Liver (tissue), 9 donors: Measurements from ENCODE around the gene EMP2. TPM values are rescaled to one million over a fixed set of nuclear protein-coding genes. Genes with fewer than 3 reads are reported as not detected.

Experiments used
- DNase-seq: peaks from one replicate; pipeline ENCODE4 v3.0.0-alpha.2; 2017; ENCODE audit warnings: low spot score
- H3K27ac ChIP-seq, 2 donors: one replicate each; pipeline ENCODE4 v1.7.0; 2013; ENCODE audit warnings: inconsistent platforms in 2 of 2, low read length in 2 of 2, control low read depth in 1 of 2, low read depth in 1 of 2, mild to moderate bottlenecking in 1 of 2
- H3K27me3 ChIP-seq, 4 donors: one replicate each; pipeline versions ENCODE4 v1.6.1 to v1.7.0; 2013; ENCODE audit warnings: low read length in 3 of 4, inconsistent platforms in 1 of 4, mild to moderate bottlenecking in 1 of 4, moderate library complexity in 1 of 4; ENCODE audit not compliant: control insufficient read depth in 4 of 4, insufficient read depth in 4 of 4
- H3K36me3 ChIP-seq, 4 donors: one replicate each; pipeline versions ENCODE4 v1.6.1 to v1.7.0; 2013; ENCODE audit warnings: low read length in 3 of 4, mild to moderate bottlenecking in 3 of 4, low read depth in 1 of 4, moderate library complexity in 1 of 4; ENCODE audit not compliant: control insufficient read depth in 4 of 4, insufficient read depth in 3 of 4
- H3K4me1 ChIP-seq, 4 donors: one replicate each; pipeline versions ENCODE4 v1.6.1 to v1.7.0; 2013; ENCODE audit warnings: low read length in 3 of 4, mild to moderate bottlenecking in 3 of 4, moderate library complexity in 1 of 4; ENCODE audit not compliant: control insufficient read depth in 4 of 4, insufficient read depth in 4 of 4
- H3K4me3 ChIP-seq, 3 donors: one replicate each; pipeline versions ENCODE4 v1.6.1 to v1.7.0; 2013; ENCODE audit warnings: low read length in 3 of 3, control low read depth in 1 of 3, low read depth in 1 of 3, mild to moderate bottlenecking in 1 of 3
- H3K9ac ChIP-seq, 2 donors: one replicate each; pipeline ENCODE4 v1.7.0; 2013; ENCODE audit warnings: low read length in 2 of 2, mild to moderate bottlenecking in 2 of 2, moderate library complexity in 2 of 2, control low read depth in 1 of 2, low read depth in 1 of 2
- H3K9me3 ChIP-seq, 4 donors: one replicate each; pipeline versions ENCODE4 v1.6.1 to v1.7.0; 2013; ENCODE audit warnings: low read length in 3 of 4; ENCODE audit not compliant: control insufficient read depth in 4 of 4
- EGR1 ChIP-seq, 2 donors: IDR thresholded peaks; 2 replicates each; pipeline ENCODE4 v1.6.1; 2016 to 2018; ENCODE audit warnings: antibody characterized with exemption in 2 of 2, low read depth in 2 of 2
- FOXA1 ChIP-seq: IDR thresholded peaks from 2 replicates; pipeline ENCODE4 v1.6.1; 2016; ENCODE audit warnings: antibody characterized with exemption
- FOXA2 ChIP-seq: IDR thresholded peaks from 2 replicates; pipeline ENCODE4 v1.6.1; 2016; ENCODE audit warnings: antibody characterized with exemption
- HNF4A ChIP-seq, 2 donors: conservative IDR thresholded peaks; 2 replicates each; pipeline ENCODE4 v1.6.1; 2016; ENCODE audit warnings: antibody characterized with exemption in 2 of 2, mild to moderate bottlenecking in 2 of 2
- HNF4G ChIP-seq: IDR thresholded peaks from 2 replicates; pipeline ENCODE4 v1.6.1; 2016; ENCODE audit warnings: antibody characterized with exemption
- JUND ChIP-seq, 2 donors: IDR thresholded peaks; 2 replicates each; pipeline ENCODE4 v1.6.1; 2016; ENCODE audit warnings: antibody characterized with exemption in 2 of 2
- NR2F2 ChIP-seq: IDR thresholded peaks from 2 replicates; pipeline ENCODE4 v1.6.1; 2016; ENCODE audit warnings: antibody characterized with exemption
- RAD21 ChIP-seq, 2 donors: IDR thresholded peaks; 2 replicates each; pipeline ENCODE4 v1.6.1; 2016; ENCODE audit warnings: antibody characterized with exemption in 2 of 2, mild to moderate bottlenecking in 2 of 2
- REST ChIP-seq: IDR thresholded peaks from 2 replicates; pipeline ENCODE4 v1.6.1; 2016; ENCODE audit warnings: antibody characterized with exemption, mild to moderate bottlenecking
- SP1 ChIP-seq: IDR thresholded peaks from 2 replicates; pipeline ENCODE4 v1.6.1; 2018; ENCODE audit warnings: antibody characterized with exemption, mild to moderate bottlenecking
- TAF1 ChIP-seq: conservative IDR thresholded peaks from 2 replicates; pipeline ENCODE4 v1.6.1; 2016; ENCODE audit warnings: antibody characterized with exemption, mild to moderate bottlenecking
- YY1 ChIP-seq: IDR thresholded peaks from 2 replicates; pipeline ENCODE4 v1.6.1; 2016; ENCODE audit warnings: antibody characterized with exemption, mild to moderate bottlenecking
- WGBS: extraction: QIAGEN DNeasy Blood & Tissue Kit; methylation state at CpG from one replicate; pipeline ENCODE4 v1.1.7; 2013; 5-methylcytosine and 5-hydroxymethylcytosine counted together
- polyA plus RNA-seq, 2 donors: library from polyadenylated mRNA; stranded (reverse) in 1 of 2; unstranded in 1 of 2; fragments of 200-250 nt in 1 of 2; fragments of >200 nt in 1 of 2; fragmentation: Nextera tagmentation in 1 of 2; extraction: Ambion mirVana in 1 of 2; gene quantifications; one replicate each; pipeline versions ENCODE4 v1.2.1 to v1.2.3, GENCODE V29; 2013 to 2015
- total RNA-seq, 2 donors: library from RNA; depleted of rRNA; stranded (reverse); fragments of >200 nt; gene quantifications; one replicate each; pipeline ENCODE4 v1.2.3, GENCODE V29; 2014
- TF ChIP-seq, protein P1 (sequence below): fragments of 150-350 bp; IDR thresholded peaks from 2 replicates; pipeline ENCODE4 v1.5.1; 2017; ENCODE audit warnings: improper control_type of control experiment, low read depth, low read length; ENCODE audit not compliant: missing input control
- TF ChIP-seq, protein P2 (sequence below): IDR thresholded peaks from 2 replicates; pipeline ENCODE4 v1.6.1; 2016; ENCODE audit warnings: antibody characterized with exemption
- donor health status: healthy.
- donor health status: healthy.
- donor health status: healthy.
- donor health status: healthy.
- donor health status: healthy.

Gene EMP2
- total and polyA plus RNA-seq, 4 donors = 6.2 to 138 (median 66.7) TPM

GRCh38 chr16:10620120-10620519, 39.7 kb upstream of the EMP2 start:
- TF ChIP-seq, protein P1, sequence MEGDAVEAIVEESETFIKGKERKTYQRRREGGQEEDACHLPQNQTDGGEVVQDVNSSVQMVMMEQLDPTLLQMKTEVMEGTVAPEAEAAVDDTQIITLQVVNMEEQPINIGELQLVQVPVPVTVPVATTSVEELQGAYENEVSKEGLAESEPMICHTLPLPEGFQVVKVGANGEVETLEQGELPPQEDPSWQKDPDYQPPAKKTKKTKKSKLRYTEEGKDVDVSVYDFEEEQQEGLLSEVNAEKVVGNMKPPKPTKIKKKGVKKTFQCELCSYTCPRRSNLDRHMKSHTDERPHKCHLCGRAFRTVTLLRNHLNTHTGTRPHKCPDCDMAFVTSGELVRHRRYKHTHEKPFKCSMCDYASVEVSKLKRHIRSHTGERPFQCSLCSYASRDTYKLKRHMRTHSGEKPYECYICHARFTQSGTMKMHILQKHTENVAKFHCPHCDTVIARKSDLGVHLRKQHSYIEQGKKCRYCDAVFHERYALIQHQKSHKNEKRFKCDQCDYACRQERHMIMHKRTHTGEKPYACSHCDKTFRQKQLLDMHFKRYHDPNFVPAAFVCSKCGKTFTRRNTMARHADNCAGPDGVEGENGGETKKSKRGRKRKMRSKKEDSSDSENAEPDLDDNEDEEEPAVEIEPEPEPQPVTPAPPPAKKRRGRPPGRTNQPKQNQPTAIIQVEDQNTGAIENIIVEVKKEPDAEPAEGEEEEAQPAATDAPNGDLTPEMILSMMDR = no peak
- TF ChIP-seq SP1 (no peak), YY1 (no peak), HNF4A (conservative IDR thresholded peaks at IDR 0.05) (no peak), FOXA2 (no peak), RAD21 (IDR thresholded peaks at IDR 0.05) (no peak), TAF1 (no peak), JUND (IDR thresholded peaks at IDR 0.05) (no peak), HNF4G (no peak), EGR1 (IDR thresholded peaks at IDR 0.05; ENCODE audit: low read depth in 2 of 2) (no peak), NR2F2 (no peak), FOXA1 (no peak)
- TF ChIP-seq, protein P2, sequence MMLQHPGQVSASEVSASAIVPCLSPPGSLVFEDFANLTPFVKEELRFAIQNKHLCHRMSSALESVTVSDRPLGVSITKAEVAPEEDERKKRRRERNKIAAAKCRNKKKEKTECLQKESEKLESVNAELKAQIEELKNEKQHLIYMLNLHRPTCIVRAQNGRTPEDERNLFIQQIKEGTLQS = no peak
- Histone ChIP-seq H3K9ac (no peak overlapping the region), H3K4me3 (no peak overlapping the region), H3K4me1 (no peaks in the 10 kb centered on the region), H3K27me3 (no peaks in the 10 kb centered on the region), H3K36me3 (no peaks in the 10 kb centered on the region), H3K9me3 (no peaks in the 10 kb centered on the region), H3K27ac (no peak overlapping the region)
- 91% methylated on average over 6 of the region's 6 CpGs for WGBS
- no peak for DNase-seq

DNA sequence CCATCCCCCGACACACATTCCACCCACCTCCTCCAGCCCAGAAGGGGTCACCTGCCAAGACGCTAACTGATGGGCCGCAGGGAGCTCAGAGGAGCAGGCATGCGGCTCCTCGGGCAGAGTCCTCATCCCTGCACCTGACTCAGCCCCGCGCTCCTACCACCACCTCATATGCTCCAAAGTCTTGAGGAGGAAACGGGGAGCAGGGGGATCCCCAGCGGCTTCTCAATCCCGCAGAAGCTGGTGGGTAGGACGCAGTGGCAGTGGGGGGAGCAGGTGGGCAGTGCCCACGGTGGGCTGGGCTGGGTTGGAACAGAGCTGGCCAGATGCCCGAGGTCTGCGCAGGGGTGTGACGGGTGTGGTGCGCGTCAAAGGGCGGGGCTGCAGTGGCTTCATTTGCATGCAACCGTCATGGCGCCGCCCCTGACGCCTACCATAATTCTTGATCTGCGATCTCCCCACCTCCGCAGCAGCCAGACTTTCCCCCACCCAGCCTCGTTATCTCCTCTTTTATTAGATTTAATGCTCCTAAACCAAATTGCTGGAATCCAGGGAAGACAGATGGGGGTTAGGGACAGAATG, 39.0 kb upstream of the EMP2 start:
- H3K27ac ChIP-seq = no peak overlapping the region
- TF ChIP-seq HNF4G = no peak
- no peak for TF ChIP-seq YY1
- TF ChIP-seq REST = no peak
- TF ChIP-seq, protein P2 = no peak
- TF ChIP-seq RAD21 (IDR thresholded peaks at IDR 0.05) = no peak
- no peak for TF ChIP-seq JUND (IDR thresholded peaks at IDR 0.05)
- no peak for TF ChIP-seq NR2F2
- no peaks in the 10 kb centered on the region for H3K36me3 ChIP-seq
- H3K27me3 ChIP-seq = no peaks in the 10 kb centered on the region
- no peaks in the 10 kb centered on the region for H3K4me1 ChIP-seq
- H3K4me3 ChIP-seq = no peak overlapping the region
- no peak overlapping the region for H3K9ac ChIP-seq
- 64% methylated on average over 25 of the region's 25 CpGs for WGBS
- DNase-seq = peak; percentile 86
- H3K9me3 ChIP-seq = no peaks in the 10 kb centered on the region
